ENCODE data around the gene SCAI. TPM values are rescaled to one million over a fixed set of nuclear protein-coding genes. Genes with fewer than 3 reads are reported as not detected.
"Not testable (repeated sequence)": the region's sequence is repeated elsewhere in the genome, so short reads cannot be mapped to it uniquely, and the experiment has no call there.

Gene SCAI
- total and polyA plus RNA-seq, 2 of the 4 experiments (the other 2 are of a cell fraction) = 3.6 to 14.5 TPM

DNA sequence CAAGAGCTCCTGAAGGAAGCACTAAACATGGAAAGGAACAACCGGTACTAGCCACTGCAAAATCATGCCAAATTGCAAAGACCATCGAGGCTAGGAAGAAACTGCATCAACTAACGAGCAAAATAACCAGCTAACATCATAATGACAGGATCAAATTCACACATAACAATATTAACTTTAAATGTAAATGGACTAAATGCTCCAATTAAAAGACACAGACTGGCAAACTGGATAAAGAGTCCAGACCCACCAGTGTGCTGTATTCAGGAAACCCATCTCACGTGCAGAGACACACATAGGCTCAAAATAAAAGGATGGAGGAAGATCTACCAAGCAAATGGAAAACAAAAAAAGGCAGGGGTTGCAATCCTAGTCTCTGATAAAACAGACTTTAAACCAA lies 131.3 kb downstream of the SCAI start:
- H3K9ac ChIP-seq (ENCODE audit: low read depth, low read length); H3K9me3 ChIP-seq (ENCODE audit: control insufficient read depth, insufficient read depth, low read length); H3K4me3 ChIP-seq (ENCODE audit: insufficient read depth, low read depth, low read length); H3K4me2 ChIP-seq (ENCODE audit: low read depth, low read length); H4K5ac ChIP-seq (ENCODE audit: low read depth, low read length); intact Hi-C loops (cut with micrococcal nuclease); H3K4me1 ChIP-seq (ENCODE audit: control insufficient read depth, insufficient read depth, low read length); H2BK120ac ChIP-seq (ENCODE audit: low read depth, low read length); H4K8ac ChIP-seq (ENCODE audit: low read depth in 2 of 2, low read length in 2 of 2); H2BK5ac ChIP-seq (ENCODE audit: low read depth, low read length, poor library complexity, severe bottlenecking); H3K4ac ChIP-seq (ENCODE audit: low read depth, low read length); H2AK5ac ChIP-seq (ENCODE audit: low read depth, low read length); BruUV-seq (replicated peaks); H2AK9ac ChIP-seq (replicated peaks; ENCODE audit: low read depth, low read length, poor library complexity); H3K14ac ChIP-seq (replicated peaks; ENCODE audit: low read depth, low read length); H3K9me1 ChIP-seq (ENCODE audit: insufficient read depth, low read length); ATAC-seq (ENCODE audit: low read depth); H2AFZ ChIP-seq (replicated peaks; ENCODE audit: low read length, poor library complexity); H3K18ac ChIP-seq (ENCODE audit: low read depth, low read length); H3K36me3 ChIP-seq (ENCODE audit: control insufficient read depth, insufficient read depth, low read length); H4K91ac ChIP-seq (ENCODE audit: insufficient read depth, low read depth, low read length); POLR2A ChIA-PET (ENCODE audit: unreplicated experiment); CTCF ChIA-PET; H2BK15ac ChIP-seq (ENCODE audit: low read depth, low read length); H2BK20ac ChIP-seq (ENCODE audit: low read depth, low read length); H3K79me1 ChIP-seq (ENCODE audit: low read depth in 1 of 2, low read length in 2 of 2); H3K56ac ChIP-seq (ENCODE audit: extremely low read depth, insufficient read depth, low read length); H4K20me1 ChIP-seq (ENCODE audit: insufficient read depth, low read length); H3K27me3 ChIP-seq (ENCODE audit: control insufficient read depth, insufficient read depth, low read length); in situ Hi-C loops (cut with MboI; ENCODE audit: low sequenced_read_pairs); DNase-seq; H3K23ac ChIP-seq (ENCODE audit: low read depth, low read length); dilution Hi-C loops (cut with HindIII; ENCODE audit: low sequenced_read_pairs, unreplicated experiment); H3K27ac ChIP-seq (ENCODE audit: insufficient read depth, low read length): not testable (repeated sequence)
- WGBS, 2 experiments (ENCODE audit: extremely low coverage in 2 of 2, insufficient read length in 1 of 2) = no CpG with 5 or more reads among the region's 4 CpGs
